ENCODE results near the gene PLD4. TPM values are rescaled to one million over a fixed set of nuclear protein-coding genes. Genes with fewer than 3 reads are reported as not detected.
"Not testable (repeated sequence)": the region's sequence is repeated elsewhere in the genome, so short reads cannot be mapped to it uniquely, and the experiment has no call there.

PLD4 gene
- total RNA-seq, 4 donors from 2014 or later = 1.3 to 10.9 TPM; not detected in 2

- H3K27me3 ChIP-seq; DNase-seq; H3K27ac ChIP-seq; H3K36me3 ChIP-seq; H3K9me3 ChIP-seq; H3K4me3 ChIP-seq; intact Hi-C loops (cut with DNase I; ENCODE audit: low total_unique reads); H3K4me1 ChIP-seq: not testable (repeated sequence)
Measured at GRCh38 chr14:104945266-104945665, 20.6 kb downstream of the PLD4 start.

GRCh38 chr14:104945986-104946965, 21.6 kb downstream of the PLD4 start:
- H3K36me3 ChIP-seq; H3K4me1 ChIP-seq; H3K9me3 ChIP-seq; H3K27me3 ChIP-seq; H3K27ac ChIP-seq; intact Hi-C loops (cut with DNase I; ENCODE audit: low total_unique reads); DNase-seq; H3K4me3 ChIP-seq: not testable (repeated sequence)

- H3K36me3 ChIP-seq; intact Hi-C loops (cut with DNase I; ENCODE audit: low total_unique reads); H3K27me3 ChIP-seq; H3K27ac ChIP-seq; DNase-seq; H3K4me3 ChIP-seq; H3K9me3 ChIP-seq; H3K4me1 ChIP-seq: not testable (repeated sequence)
Measured at GRCh38 chr14:104947201-104947600, 22.5 kb downstream of the PLD4 start.

- H3K36me3 ChIP-seq; H3K4me3 ChIP-seq; DNase-seq; H3K27ac ChIP-seq; H3K4me1 ChIP-seq; intact Hi-C loops (cut with DNase I; ENCODE audit: low total_unique reads); H3K9me3 ChIP-seq; H3K27me3 ChIP-seq: not testable (repeated sequence)
Measured at GRCh38 chr14:104947881-104948735, 23.4 kb downstream of the PLD4 start.

GRCh38 chr14:104948736-104949031, 24.0 kb downstream of the PLD4 start:
- no peak overlapping the region for H3K4me3 ChIP-seq
- no peaks in the 10 kb centered on the region for H3K9me3 ChIP-seq
- H3K4me1 ChIP-seq = no peaks in the 10 kb centered on the region
- no peaks in the 10 kb centered on the region for H3K27me3 ChIP-seq
- intact Hi-C loops (cut with DNase I; ENCODE audit: low total_unique reads) = no loop called here
- H3K36me3 ChIP-seq = no peaks in the 10 kb centered on the region
- no peak for DNase-seq
- TF ChIP-seq CTCF (IDR thresholded peaks at IDR 0.05) (no peak), POLR2A (IDR thresholded peaks at IDR 0.05) (no peak)
- no peak overlapping the region for H3K27ac ChIP-seq

- H3K4me3 ChIP-seq = not testable (repeated sequence)
Measured at GRCh38 chr14:104949406-104949955, 24.8 kb downstream of the PLD4 start.

GRCh38 chr14:104950021-104950420, 25.3 kb downstream of the PLD4 start:
- intact Hi-C loops (cut with DNase I; ENCODE audit: low total_unique reads) = no loop called here
- no peaks in the 10 kb centered on the region for H3K4me1 ChIP-seq
- no peak for TF ChIP-seq POLR2A (IDR thresholded peaks at IDR 0.05)
- TF ChIP-seq CTCF (IDR thresholded peaks at IDR 0.05) = no peak
- DNase-seq = no peak
- no peaks in the 10 kb centered on the region for H3K36me3 ChIP-seq
- H3K27ac ChIP-seq = no peak overlapping the region
- no peaks in the 10 kb centered on the region for H3K9me3 ChIP-seq
- H3K4me3 ChIP-seq = no peak overlapping the region
- no peaks in the 10 kb centered on the region for H3K27me3 ChIP-seq

More at GRCh38 chr14:104949406-104949955, 24.8 kb downstream of the PLD4 start:
- H3K9me3 ChIP-seq; H3K36me3 ChIP-seq; H3K27me3 ChIP-seq; H3K27ac ChIP-seq; intact Hi-C loops (cut with DNase I; ENCODE audit: low total_unique reads); H3K4me1 ChIP-seq; DNase-seq: not testable (repeated sequence)

- intact Hi-C loops (cut with DNase I; ENCODE audit: low total_unique reads); H3K4me1 ChIP-seq; H3K27me3 ChIP-seq; H3K4me3 ChIP-seq; H3K36me3 ChIP-seq; DNase-seq; H3K9me3 ChIP-seq; H3K27ac ChIP-seq: not testable (repeated sequence)
Measured at GRCh38 chr14:104950701-104951100, 26.0 kb downstream of the PLD4 start.

- H3K27me3 ChIP-seq; H3K4me3 ChIP-seq; H3K4me1 ChIP-seq; DNase-seq; H3K27ac ChIP-seq; H3K9me3 ChIP-seq; intact Hi-C loops (cut with DNase I; ENCODE audit: low total_unique reads); H3K36me3 ChIP-seq: not testable (repeated sequence)
Measured at GRCh38 chr14:104951863-104952657, 27.4 kb downstream of the PLD4 start.

All from uterus (tissue), 4 donors.